ENCODE data around the gene CNGA2.

The CNGA2 gene

GRCh38 chrX:151753313-151754046 is 18.9 kb downstream of the CNGA2 start:
- DNase-seq = peak; percentile 37

- peak; percentile 21 for DNase-seq
These were observed 19.5 kb downstream of the CNGA2 start for GRCh38 chrX:151754047-151754429.

GRCh38 chrX:151754641-151755215 is 20.2 kb downstream of the CNGA2 start:
- DNase-seq = peak; percentile 43

- DNase-seq = no peak
These were observed 24.6 kb downstream of the CNGA2 start for GRCh38 chrX:151759041-151759708.

- DNase-seq = no peak
These were observed 28.3 kb downstream of the CNGA2 start for GRCh38 chrX:151762802-151763201.

- DNase-seq = no peak
These were observed 29.2 kb downstream of the CNGA2 start for GRCh38 chrX:151763711-151764110.

GRCh38 chrX:151765026-151765425 is 30.5 kb downstream of the CNGA2 start:
- no peak for DNase-seq

GRCh38 chrX:151771726-151772125 is 37.2 kb downstream of the CNGA2 start:
- no peak for DNase-seq

- no peak for DNase-seq
These were observed 38.9 kb downstream of the CNGA2 start for GRCh38 chrX:151773434-151773833.

GRCh38 chrX:151774421-151774820 is 39.9 kb downstream of the CNGA2 start:
- no peak for DNase-seq

- no peak for DNase-seq
These were observed 41.7 kb downstream of the CNGA2 start for GRCh38 chrX:151776181-151776731.

GRCh38 chrX:151776936-151777335 is 42.4 kb downstream of the CNGA2 start:
- DNase-seq = no peak

- DNase-seq = no peak
These were observed 44.7 kb downstream of the CNGA2 start for GRCh38 chrX:151779258-151779657.

- DNase-seq = no peak
These were observed 46.1 kb downstream of the CNGA2 start for GRCh38 chrX:151780621-151781020.

GRCh38 chrX:151789179-151789800 is 54.7 kb downstream of the CNGA2 start:
- DNase-seq = no peak

GRCh38 chrX:151790481-151791160 is 56.1 kb downstream of the CNGA2 start:
- DNase-seq = no peak

- DNase-seq = no peak
These were observed 57.4 kb downstream of the CNGA2 start for GRCh38 chrX:151791961-151792360.

GRCh38 chrX:151792505-151792904 is 58.0 kb downstream of the CNGA2 start:
- DNase-seq = no peak

GRCh38 chrX:151793886-151794285 is 59.3 kb downstream of the CNGA2 start:
- DNase-seq = no peak

All from DMS 273 treated with DMSO at 0.1 percent for 48 hours (cell line).